ENCODE data around the gene TSPAN7. TPM values are rescaled to one million over a fixed set of nuclear protein-coding genes. Genes with fewer than 3 reads are reported as not detected.

TSPAN7 gene
- total RNA-seq, 1 donor from 2014 or later, result 38.5 TPM

DNA sequence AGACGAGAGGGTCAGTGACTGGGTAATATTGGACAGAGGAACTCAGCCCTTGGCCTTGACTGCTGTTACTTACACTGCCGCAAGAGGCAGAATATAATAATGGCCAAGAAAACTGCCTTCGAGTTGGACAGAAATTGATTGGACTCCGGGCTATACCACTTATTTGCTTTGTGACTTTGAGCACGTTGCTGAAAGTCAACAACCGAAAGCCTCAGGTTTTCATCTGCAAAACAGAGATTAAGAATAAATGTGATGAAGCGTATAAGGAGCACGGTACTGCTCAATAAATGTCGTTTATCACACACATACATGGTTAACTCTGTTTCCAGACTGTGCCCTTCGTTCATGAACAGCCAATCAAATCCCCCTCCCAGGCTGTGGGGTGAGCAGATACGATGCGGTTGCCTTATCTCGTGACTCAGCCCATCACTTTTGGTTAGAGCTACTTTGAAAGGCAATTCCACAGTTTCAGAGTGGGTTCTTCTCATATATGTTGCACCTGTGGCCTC lies 91.6 kb downstream of the TSPAN7 start:
- Histone ChIP-seq H3K9me3 (no peaks in the 10 kb centered on the region), H3K27me3 (no peaks in the 10 kb centered on the region), H3K27ac (no peak overlapping the region), H3K36me3 (no peaks in the 10 kb centered on the region), H3K4me1 (no peaks in the 10 kb centered on the region), H3K4me3 (no peak overlapping the region)
- DNase-seq (ENCODE audit: extremely low spot score in 2 of 2), result no peak
- intact Hi-C loops (cut with DNase I), result no loop called here
- TF ChIP-seq POLR2A (IDR thresholded peaks at IDR 0.05) (no peak), POLR2AphosphoS5 (IDR thresholded peaks at IDR 0.05; ENCODE audit: insufficient read depth in 1 of 2, low read depth in 1 of 2) (no peak)
- TF ChIP-seq, protein P1, sequence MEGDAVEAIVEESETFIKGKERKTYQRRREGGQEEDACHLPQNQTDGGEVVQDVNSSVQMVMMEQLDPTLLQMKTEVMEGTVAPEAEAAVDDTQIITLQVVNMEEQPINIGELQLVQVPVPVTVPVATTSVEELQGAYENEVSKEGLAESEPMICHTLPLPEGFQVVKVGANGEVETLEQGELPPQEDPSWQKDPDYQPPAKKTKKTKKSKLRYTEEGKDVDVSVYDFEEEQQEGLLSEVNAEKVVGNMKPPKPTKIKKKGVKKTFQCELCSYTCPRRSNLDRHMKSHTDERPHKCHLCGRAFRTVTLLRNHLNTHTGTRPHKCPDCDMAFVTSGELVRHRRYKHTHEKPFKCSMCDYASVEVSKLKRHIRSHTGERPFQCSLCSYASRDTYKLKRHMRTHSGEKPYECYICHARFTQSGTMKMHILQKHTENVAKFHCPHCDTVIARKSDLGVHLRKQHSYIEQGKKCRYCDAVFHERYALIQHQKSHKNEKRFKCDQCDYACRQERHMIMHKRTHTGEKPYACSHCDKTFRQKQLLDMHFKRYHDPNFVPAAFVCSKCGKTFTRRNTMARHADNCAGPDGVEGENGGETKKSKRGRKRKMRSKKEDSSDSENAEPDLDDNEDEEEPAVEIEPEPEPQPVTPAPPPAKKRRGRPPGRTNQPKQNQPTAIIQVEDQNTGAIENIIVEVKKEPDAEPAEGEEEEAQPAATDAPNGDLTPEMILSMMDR (IDR thresholded peaks at IDR 0.05), result no peak

GRCh38 chrX:38654302-38654701 lies 93.0 kb downstream of the TSPAN7 start:
- no peak overlapping the region for H3K4me3 ChIP-seq
- TF ChIP-seq POLR2AphosphoS5 (IDR thresholded peaks at IDR 0.05; ENCODE audit: insufficient read depth in 1 of 2, low read depth in 1 of 2), result no peak
- TF ChIP-seq, protein P1 (IDR thresholded peaks at IDR 0.05), result peak in 1 of 3 experiments; percentile 20
- H3K27ac ChIP-seq, result no peak overlapping the region
- H3K9me3 ChIP-seq, result no peaks in the 10 kb centered on the region
- DNase-seq (ENCODE audit: extremely low spot score in 2 of 2), result no peak
- intact Hi-C loops (cut with DNase I), result no loop called here
- H3K4me1 ChIP-seq, result no peaks in the 10 kb centered on the region
- no peaks in the 10 kb centered on the region for H3K27me3 ChIP-seq
- no peaks in the 10 kb centered on the region for H3K36me3 ChIP-seq

DNA sequence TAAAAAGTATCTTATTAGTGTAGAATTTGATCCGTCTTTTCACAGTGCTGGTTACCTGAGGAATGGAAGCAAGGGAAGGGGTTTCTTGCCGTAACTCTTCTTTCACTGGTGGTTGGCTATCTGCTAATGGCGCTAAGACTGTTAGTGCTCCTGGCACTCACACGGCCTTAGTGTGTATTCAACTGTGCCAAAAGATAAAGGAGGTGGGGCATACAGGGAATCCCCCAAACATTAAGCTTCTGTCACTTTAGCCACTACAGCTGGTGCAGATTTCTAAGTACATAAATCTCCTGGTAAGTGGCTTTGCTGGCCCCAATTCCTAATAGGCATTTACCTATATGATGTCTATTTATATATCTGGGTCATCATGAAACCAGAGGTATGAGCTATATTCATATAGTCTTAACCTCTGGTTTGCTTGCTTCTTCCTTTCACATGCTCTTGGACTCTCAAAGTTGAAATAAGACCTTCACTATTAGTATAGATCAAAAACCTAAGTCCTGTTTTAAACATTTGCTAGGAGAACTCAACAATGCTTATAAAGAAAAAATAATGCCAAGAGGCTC lies 95.1 kb downstream of the TSPAN7 start:
- Histone ChIP-seq H3K36me3 (no peaks in the 10 kb centered on the region), H3K4me1 (no peaks in the 10 kb centered on the region), H3K9me3 (no peaks in the 10 kb centered on the region), H3K27ac (no peak overlapping the region), H3K4me3 (no peak overlapping the region), H3K27me3 (no peaks in the 10 kb centered on the region)
- TF ChIP-seq, protein P1 (IDR thresholded peaks at IDR 0.05), result no peak
- TF ChIP-seq POLR2A (IDR thresholded peaks at IDR 0.05) (no peak), POLR2AphosphoS5 (IDR thresholded peaks at IDR 0.05; ENCODE audit: insufficient read depth in 1 of 2, low read depth in 1 of 2) (no peak)
- intact Hi-C loops (cut with DNase I), result no loop called here
- DNase-seq (ENCODE audit: extremely low spot score in 2 of 2), result no peak

DNA sequence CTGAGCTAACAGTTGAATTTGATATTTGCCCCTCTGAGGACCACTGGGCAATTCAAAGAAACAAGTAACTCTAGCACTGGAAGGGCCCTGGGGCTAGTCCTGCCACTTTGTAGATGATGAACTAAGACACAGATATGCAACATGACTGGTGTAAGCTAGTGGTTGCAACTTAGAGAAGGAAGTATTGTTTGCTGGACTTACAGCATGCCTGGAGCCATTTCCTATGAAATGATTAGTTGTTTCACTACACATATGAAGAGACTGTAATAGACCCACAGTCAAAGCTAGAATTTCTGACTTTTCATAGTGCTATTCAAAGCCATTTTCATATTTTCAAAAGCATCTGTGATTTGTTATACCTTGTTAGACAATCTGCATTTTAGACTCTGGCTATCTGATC lies 96.2 kb downstream of the TSPAN7 start:
- DNase-seq (ENCODE audit: extremely low spot score in 2 of 2), result no peak
- Histone ChIP-seq H3K4me3 (no peak overlapping the region), H3K4me1 (no peaks in the 10 kb centered on the region), H3K36me3 (no peaks in the 10 kb centered on the region), H3K27me3 (no peaks in the 10 kb centered on the region), H3K9me3 (no peaks in the 10 kb centered on the region), H3K27ac (no peak overlapping the region)
- intact Hi-C loops (cut with DNase I), result no loop called here
- TF ChIP-seq POLR2A (IDR thresholded peaks at IDR 0.05) (no peak), POLR2AphosphoS5 (IDR thresholded peaks at IDR 0.05; ENCODE audit: insufficient read depth in 1 of 2, low read depth in 1 of 2) (no peak)
- TF ChIP-seq, protein P1 (IDR thresholded peaks at IDR 0.05), result no peak

DNA sequence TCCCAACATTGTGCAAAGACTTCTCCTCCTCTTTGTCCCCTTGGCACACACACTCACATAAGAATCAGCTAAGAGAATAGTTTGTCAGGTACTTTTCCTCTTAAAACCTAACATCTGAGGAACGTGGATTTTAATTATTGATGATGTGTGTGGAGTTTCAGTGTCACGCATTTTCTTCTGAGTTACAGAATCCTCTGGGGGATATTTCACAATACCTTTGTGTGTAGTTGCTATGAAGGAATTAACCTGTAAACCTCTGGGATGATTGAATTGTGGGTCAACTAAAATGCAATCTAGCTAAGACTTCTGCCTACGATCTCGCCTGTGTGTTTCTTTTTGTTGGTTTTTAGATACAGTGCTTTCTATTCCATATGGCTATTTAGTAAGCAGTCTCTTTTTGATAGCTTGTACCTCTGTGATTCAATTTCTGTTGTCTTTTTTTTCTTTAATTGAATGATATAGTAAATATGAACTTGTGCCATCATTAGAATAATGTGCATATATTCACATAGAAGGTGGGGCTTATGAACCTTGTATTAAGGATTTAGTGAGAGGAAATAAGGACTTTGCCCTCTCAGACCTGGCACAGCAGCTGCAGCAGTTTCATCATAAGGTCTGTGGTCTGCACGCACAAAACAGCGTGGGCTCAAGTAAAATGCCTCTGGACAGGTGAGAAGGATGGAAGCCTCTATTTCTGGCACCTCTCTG lies 99.2 kb downstream of the TSPAN7 start:
- no peaks in the 10 kb centered on the region for H3K36me3 ChIP-seq
- no peak for DNase-seq (ENCODE audit: extremely low spot score in 2 of 2)
- TF ChIP-seq POLR2A (IDR thresholded peaks at IDR 0.05) (no peak), POLR2AphosphoS5 (IDR thresholded peaks at IDR 0.05; ENCODE audit: insufficient read depth in 1 of 2, low read depth in 1 of 2) (no peak)
- TF ChIP-seq, protein P1 (IDR thresholded peaks at IDR 0.05), result no peak
- H3K4me3 ChIP-seq, result no peak overlapping the region
- no peaks in the 10 kb centered on the region for H3K9me3 ChIP-seq
- intact Hi-C loops (cut with DNase I), result no loop called here
- no peaks in the 10 kb centered on the region for H3K4me1 ChIP-seq
- H3K27me3 ChIP-seq, result no peaks in the 10 kb centered on the region
- no peak overlapping the region for H3K27ac ChIP-seq

All from vagina (tissue), 2 donors.